ENCODE data around the gene CLGN. TPM values are rescaled to one million over a fixed set of nuclear protein-coding genes. Genes with fewer than 3 reads are reported as not detected.

Gene CLGN
- total RNA-seq, 1 donor from 2014 or later, result not detected

DNA sequence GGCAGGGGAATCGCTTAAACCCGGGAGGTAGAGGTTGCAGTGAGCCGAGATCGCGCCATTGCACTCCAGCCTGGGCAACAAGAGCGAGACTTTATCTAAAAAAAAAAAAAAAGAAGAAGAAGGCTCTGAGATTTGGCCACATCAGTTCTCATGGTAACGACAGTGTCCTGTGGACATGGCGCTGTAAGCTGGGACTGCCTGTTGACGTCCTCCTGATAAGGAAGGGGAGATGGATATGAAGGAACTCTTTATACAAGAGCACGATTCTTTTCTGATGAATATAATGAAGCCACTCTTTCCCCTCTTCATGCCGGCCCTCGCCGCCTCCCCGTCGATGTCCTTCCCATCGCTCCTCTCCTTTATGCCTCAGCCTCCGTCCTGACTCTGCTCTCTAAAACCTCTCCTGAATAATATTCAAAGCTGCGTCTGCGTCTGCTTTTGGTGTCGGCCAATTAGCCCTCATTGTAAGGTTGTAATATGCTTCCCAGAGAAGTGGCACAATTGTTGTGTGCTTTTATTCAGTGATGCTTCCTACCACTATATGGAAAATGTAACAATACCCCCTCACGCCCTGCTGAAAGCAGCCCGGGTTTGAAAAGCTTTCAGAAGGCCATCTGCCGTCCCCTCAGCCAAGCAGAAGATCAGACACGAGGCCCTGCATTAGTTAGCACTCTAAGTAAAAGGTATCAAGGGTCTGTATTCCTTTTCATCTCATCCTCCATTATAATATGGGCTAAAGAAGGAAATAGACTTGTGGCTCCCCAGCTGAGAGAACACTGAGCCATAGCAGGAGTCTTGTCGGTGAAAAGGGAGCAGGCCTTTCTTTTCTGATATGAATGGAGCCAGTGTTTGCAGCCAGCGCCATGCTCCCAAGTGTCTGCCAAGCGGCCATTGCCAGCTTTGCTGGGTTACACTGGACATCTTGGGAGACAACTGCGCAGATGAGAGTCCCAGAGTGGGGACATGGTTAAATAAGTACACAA is 76.1 kb downstream of the CLGN start:
- H3K36me3 ChIP-seq, result no peaks in the 10 kb centered on the region

DNA sequence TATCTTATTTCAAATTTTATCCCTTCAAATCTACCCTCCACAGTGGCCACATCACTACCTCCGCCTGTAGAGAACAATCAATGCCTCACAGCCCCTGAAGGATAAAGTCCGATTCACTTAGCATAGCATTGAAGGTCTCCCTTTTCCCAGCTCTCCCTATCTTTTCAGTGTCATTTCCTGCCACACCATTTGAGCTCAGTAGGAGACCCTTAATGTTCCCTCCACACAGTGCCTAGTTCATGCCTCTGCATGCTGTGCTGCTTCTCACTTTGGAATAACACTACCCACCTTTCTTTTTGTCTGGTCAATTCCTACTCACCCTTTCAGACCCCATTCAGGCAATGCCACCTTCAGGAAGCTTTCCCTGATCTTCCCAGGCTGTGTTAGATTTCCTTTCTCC is 77.6 kb downstream of the CLGN start:
- Histone ChIP-seq H3K9me3 (no peaks in the 10 kb centered on the region), H3K36me3 (no peaks in the 10 kb centered on the region), H3K27ac (no peak overlapping the region), H3K27me3 (no peaks in the 10 kb centered on the region), H3K4me1 (no peaks in the 10 kb centered on the region), H3K4me3 (no peak overlapping the region)
- TF ChIP-seq, protein P1, sequence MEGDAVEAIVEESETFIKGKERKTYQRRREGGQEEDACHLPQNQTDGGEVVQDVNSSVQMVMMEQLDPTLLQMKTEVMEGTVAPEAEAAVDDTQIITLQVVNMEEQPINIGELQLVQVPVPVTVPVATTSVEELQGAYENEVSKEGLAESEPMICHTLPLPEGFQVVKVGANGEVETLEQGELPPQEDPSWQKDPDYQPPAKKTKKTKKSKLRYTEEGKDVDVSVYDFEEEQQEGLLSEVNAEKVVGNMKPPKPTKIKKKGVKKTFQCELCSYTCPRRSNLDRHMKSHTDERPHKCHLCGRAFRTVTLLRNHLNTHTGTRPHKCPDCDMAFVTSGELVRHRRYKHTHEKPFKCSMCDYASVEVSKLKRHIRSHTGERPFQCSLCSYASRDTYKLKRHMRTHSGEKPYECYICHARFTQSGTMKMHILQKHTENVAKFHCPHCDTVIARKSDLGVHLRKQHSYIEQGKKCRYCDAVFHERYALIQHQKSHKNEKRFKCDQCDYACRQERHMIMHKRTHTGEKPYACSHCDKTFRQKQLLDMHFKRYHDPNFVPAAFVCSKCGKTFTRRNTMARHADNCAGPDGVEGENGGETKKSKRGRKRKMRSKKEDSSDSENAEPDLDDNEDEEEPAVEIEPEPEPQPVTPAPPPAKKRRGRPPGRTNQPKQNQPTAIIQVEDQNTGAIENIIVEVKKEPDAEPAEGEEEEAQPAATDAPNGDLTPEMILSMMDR (IDR thresholded peaks at IDR 0.05), result no peak
- TF ChIP-seq POLR2A (IDR thresholded peaks at IDR 0.05), result no peak
- TF ChIP-seq POLR2AphosphoS5 (IDR thresholded peaks at IDR 0.05; ENCODE audit: insufficient read depth in 1 of 2, low read depth in 1 of 2), result no peak
- DNase-seq (ENCODE audit: extremely low spot score in 2 of 2), result no peak
- intact Hi-C loops (cut with DNase I), result no loop called here

More for the DNA sequence above, 76.1 kb downstream of the CLGN start:
- H3K4me3 ChIP-seq, result no peak overlapping the region
- H3K27ac ChIP-seq, result no peak overlapping the region
- DNase-seq (ENCODE audit: extremely low spot score in 2 of 2), result no peak
- H3K4me1 ChIP-seq, result no peaks in the 10 kb centered on the region
- intact Hi-C loops (cut with DNase I), result no loop called here
- H3K9me3 ChIP-seq, result no peaks in the 10 kb centered on the region
- no peaks in the 10 kb centered on the region for H3K27me3 ChIP-seq
- TF ChIP-seq POLR2A (IDR thresholded peaks at IDR 0.05), result no peak

DNA sequence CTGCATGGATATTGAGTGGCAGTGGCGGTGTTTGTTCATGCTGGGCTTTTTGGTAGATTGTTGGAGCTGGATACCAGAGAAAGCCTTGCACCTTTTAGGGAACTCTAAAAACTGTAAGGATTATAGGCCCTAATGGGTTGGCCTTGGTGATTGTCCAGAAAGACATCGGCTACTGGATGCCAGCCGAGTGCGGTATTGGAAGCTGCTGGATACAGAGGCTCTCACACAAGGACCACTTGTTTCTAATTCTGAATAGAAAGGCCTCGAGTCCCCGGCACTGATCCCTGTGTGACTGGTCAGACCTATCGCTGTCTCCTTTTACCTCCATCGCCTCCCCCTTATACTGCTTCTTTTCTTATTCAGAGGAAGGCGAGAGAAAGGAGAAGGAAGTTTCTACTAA is 81.3 kb downstream of the CLGN start:
- no peaks in the 10 kb centered on the region for H3K9me3 ChIP-seq
- no peak overlapping the region for H3K27ac ChIP-seq
- no peak for DNase-seq (ENCODE audit: extremely low spot score in 2 of 2)
- TF ChIP-seq POLR2AphosphoS5 (IDR thresholded peaks at IDR 0.05; ENCODE audit: insufficient read depth in 1 of 2, low read depth in 1 of 2) (no peak), POLR2A (IDR thresholded peaks at IDR 0.05) (no peak)
- TF ChIP-seq, protein P1 (IDR thresholded peaks at IDR 0.05), result no peak
- no peaks in the 10 kb centered on the region for H3K27me3 ChIP-seq
- intact Hi-C loops (cut with DNase I), result no loop called here
- H3K4me3 ChIP-seq, result no peak overlapping the region
- H3K4me1 ChIP-seq, result no peaks in the 10 kb centered on the region
- H3K36me3 ChIP-seq, result no peaks in the 10 kb centered on the region

DNA sequence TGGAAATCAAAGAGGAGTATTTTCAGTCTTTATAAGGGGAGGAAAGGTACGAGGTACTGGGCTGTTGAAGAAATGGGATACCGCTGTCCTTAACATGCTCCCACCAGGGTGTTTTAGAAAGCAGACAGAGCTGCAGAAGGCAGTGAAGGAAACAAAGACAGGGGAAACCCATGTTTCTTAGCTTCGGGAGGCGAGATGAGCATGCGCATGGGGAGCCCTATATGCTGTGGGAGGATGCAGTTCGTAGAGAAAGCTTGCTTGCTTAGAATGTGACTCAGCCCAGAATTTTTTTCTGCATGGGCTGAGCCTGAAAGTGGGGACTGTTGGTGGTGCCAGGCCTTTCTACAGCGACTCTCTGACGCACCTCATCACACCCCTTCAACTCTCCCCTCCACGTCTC is 82.8 kb downstream of the CLGN start:
- TF ChIP-seq POLR2A (IDR thresholded peaks at IDR 0.05), result no peak
- TF ChIP-seq, protein P1 (IDR thresholded peaks at IDR 0.05), result no peak
- TF ChIP-seq POLR2AphosphoS5 (IDR thresholded peaks at IDR 0.05; ENCODE audit: insufficient read depth in 1 of 2, low read depth in 1 of 2), result no peak
- H3K4me3 ChIP-seq, result no peak overlapping the region
- H3K4me1 ChIP-seq, result no peaks in the 10 kb centered on the region
- no peaks in the 10 kb centered on the region for H3K27me3 ChIP-seq
- intact Hi-C loops (cut with DNase I), result no loop called here
- no peaks in the 10 kb centered on the region for H3K9me3 ChIP-seq
- DNase-seq (ENCODE audit: extremely low spot score in 2 of 2), result no peak
- H3K27ac ChIP-seq, result no peak overlapping the region
- no peaks in the 10 kb centered on the region for H3K36me3 ChIP-seq

DNA sequence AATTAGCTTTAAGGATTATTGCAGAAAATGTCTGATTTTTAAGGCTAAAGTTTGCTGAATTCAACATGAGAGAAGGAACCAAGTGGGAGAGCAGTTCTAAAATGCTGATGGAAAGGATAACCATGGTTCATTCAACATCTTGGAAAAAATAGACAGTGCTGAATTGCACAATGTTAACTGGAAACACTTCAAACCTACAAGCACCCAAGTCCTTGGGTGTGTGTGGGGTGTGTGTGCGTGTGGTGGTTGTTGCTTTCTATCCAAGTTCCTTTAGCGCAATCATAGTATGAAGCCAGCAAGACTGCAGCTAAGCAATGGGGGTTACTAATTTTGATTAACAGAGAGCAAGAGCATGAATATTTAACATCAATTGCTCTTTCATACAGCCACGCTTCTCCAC is 83.3 kb downstream of the CLGN start:
- DNase-seq (ENCODE audit: extremely low spot score in 2 of 2), result no peak
- H3K9me3 ChIP-seq, result no peaks in the 10 kb centered on the region
- intact Hi-C loops (cut with DNase I), result no loop called here
- H3K27me3 ChIP-seq, result no peaks in the 10 kb centered on the region
- no peak overlapping the region for H3K4me3 ChIP-seq
- no peaks in the 10 kb centered on the region for H3K4me1 ChIP-seq
- no peaks in the 10 kb centered on the region for H3K36me3 ChIP-seq
- TF ChIP-seq, protein P1 (IDR thresholded peaks at IDR 0.05), result no peak
- TF ChIP-seq POLR2A (IDR thresholded peaks at IDR 0.05), result no peak
- no peak for TF ChIP-seq POLR2AphosphoS5 (IDR thresholded peaks at IDR 0.05; ENCODE audit: insufficient read depth in 1 of 2, low read depth in 1 of 2)
- no peak overlapping the region for H3K27ac ChIP-seq

Data from vagina (tissue), 2 donors.